ENCODE data around the gene NOL9. TPM values are rescaled to one million over a fixed set of nuclear protein-coding genes. Genes with fewer than 3 reads are reported as not detected.
A peak's percentile ranks its signal among the peaks of the same experiment; 100 is the strongest.

The NOL9 gene
- total RNA-seq, 1 donor: 44.9 TPM

DNA sequence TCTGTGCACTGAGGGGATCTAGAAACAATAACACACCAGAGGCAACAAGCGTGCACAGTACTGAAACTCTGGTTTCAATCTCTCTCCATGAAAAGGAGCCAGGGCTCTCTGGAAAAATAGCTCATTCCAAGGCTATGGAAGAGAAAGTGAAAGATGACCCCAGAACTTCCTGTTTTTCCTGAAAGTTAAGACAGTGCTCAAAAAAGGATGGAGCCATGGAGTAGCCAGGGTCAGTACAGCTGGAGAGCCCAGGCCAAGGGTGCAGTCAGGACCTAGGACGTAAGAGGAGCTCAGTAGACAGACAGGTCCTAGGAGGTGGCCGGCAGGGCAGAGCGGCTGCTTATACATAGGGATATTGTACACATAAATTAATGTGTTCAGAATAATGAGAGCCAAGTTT, 19.1 kb downstream of the NOL9 start:
- DNase-seq (ENCODE audit: low read depth): no peak
- TF ChIP-seq CTCF (IDR thresholded peaks at IDR 0.05; ENCODE audit: insufficient read depth, low read length): no peak
- H3K4me3 ChIP-seq (ENCODE audit: low read depth, low read length): no peak overlapping the region

DNA sequence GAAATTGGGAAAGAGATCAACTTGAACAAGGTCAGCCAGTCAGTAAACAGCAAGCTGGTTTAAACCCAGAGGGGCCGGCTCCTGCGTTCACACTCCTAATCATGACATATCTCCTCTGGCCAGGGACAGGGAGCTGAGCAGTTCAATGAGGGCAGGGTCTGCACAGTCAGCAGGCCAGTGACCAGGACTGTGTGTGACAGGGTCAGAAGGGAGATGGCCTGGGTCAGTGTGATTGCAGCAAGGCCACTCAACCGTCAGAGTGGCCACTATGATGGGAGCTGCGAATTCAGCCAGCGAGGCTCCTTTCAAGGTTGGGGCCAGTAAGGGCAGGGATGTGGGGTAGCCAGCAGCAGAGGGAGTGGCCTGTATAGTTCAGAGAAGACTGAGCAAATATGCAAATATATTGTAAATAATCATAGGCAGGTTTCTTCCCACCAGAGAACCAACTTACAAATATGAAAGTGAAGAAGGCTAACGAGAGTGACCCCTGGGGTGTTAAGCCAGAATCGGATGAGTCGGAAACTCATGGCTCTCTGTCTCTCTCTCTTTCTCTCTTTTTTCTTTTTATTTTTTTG, 20.0 kb downstream of the NOL9 start:
- no peak overlapping the region for H3K4me3 ChIP-seq (ENCODE audit: low read depth, low read length)
- no peak for DNase-seq (ENCODE audit: low read depth)
- no peak for TF ChIP-seq CTCF (IDR thresholded peaks at IDR 0.05; ENCODE audit: insufficient read depth, low read length)

DNA sequence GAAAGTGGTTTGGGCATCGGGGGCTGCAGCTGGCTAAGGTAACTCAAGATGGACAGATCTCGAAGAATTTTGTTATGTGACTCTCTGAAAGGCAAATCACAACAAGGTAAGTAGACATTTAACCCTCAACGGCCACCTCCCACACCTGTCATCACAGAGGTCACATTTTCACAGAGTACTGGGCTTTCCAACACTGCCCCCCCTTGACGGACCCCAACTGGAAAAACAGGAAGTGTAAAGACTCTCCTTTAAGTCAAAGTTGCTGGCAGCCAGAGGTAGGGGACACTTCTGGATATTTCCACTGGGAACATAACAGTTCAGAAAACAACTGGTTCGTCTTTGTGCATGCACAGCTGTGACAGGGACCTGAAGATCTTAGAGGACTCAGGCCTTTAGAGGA, 22.3 kb downstream of the NOL9 start:
- H3K4me3 ChIP-seq (ENCODE audit: low read depth, low read length): no peak overlapping the region
- no peak for DNase-seq (ENCODE audit: low read depth)

GRCh38 chr1:6530504-6531160, 23.7 kb downstream of the NOL9 start:
- TF ChIP-seq CTCF (IDR thresholded peaks at IDR 0.05; ENCODE audit: insufficient read depth, low read length): no peak
- no peak overlapping the region for H3K4me3 ChIP-seq (ENCODE audit: low read depth, low read length)
- DNase-seq (ENCODE audit: low read depth): no peak

More for the DNA sequence above, 22.3 kb downstream of the NOL9 start:
- TF ChIP-seq CTCF (IDR thresholded peaks at IDR 0.05; ENCODE audit: insufficient read depth, low read length): no peak

DNA sequence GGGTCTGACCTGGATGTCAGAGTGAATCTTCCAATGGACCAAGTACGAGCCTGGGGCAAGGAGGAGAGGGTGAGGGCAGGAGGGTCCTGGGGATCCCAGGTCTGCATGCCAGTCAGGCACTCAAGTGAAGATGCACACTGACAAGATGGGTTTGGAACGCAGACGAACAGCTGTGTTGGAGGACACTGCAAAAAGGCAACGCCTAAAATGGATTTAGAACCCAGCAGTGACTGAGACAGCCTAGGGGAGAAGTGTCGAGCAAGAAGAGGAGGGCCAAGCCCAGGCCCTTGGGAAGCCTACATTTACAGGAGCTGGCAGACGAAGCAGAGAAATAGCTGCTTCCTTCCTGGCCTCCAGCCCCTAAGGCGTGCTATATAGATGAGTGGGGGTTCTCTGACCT, 25.8 kb downstream of the NOL9 start:
- no peak overlapping the region for H3K4me3 ChIP-seq (ENCODE audit: low read depth, low read length)
- no peak for TF ChIP-seq CTCF (IDR thresholded peaks at IDR 0.05; ENCODE audit: insufficient read depth, low read length)
- DNase-seq (ENCODE audit: low read depth): no peak

DNA sequence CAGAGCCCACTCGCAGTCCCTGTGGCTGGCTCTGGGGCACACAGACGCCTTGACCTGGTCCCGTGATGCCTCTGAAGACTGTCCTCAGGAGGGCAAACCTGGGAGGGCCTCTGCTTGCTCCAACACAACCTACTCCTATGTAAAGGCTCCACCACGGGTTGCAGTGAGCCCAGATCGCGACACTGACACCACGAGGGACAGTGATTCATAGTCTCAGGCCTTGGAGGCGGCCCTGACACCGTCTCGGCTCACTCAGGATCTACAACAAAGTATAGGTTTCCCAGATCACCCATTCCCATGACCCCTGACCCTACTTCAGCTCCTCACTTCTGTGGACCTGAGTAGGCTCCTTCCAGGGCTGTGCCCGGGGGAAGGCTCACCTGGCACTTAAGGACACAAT, 28.0 kb downstream of the NOL9 start:
- H3K4me3 ChIP-seq (ENCODE audit: low read depth, low read length): no peak overlapping the region
- no peak for TF ChIP-seq CTCF (IDR thresholded peaks at IDR 0.05; ENCODE audit: insufficient read depth, low read length)
- DNase-seq (ENCODE audit: low read depth): no peak

DNA sequence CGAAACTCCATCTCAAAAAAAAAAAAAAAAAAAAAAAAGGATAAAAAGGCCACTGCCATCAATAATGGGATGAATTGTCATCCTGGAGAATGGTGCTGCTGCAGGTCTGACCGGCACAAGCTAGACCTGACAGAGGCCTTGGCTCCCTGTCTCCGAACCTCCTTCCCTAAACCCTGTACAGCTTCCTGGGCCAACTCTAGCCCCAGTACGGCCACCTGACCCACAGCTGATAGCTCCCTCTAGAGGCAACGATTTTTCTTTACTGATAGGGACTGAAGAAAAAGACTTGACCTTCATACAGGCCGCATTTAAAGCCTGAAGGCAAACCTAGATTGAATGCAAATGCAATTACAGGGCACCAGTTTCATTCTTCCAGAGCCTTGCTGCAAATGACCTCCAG, 30.7 kb downstream of the NOL9 start:
- no peak overlapping the region for H3K4me3 ChIP-seq (ENCODE audit: low read depth, low read length)
- peak; percentile 69 for TF ChIP-seq CTCF (IDR thresholded peaks at IDR 0.05; ENCODE audit: insufficient read depth, low read length)
- peak; percentile 66 for DNase-seq (ENCODE audit: low read depth)

Data from fibroblast of the aortic adventitia (primary cell).